ENCODE measurements around the gene OGG1.

DNA sequence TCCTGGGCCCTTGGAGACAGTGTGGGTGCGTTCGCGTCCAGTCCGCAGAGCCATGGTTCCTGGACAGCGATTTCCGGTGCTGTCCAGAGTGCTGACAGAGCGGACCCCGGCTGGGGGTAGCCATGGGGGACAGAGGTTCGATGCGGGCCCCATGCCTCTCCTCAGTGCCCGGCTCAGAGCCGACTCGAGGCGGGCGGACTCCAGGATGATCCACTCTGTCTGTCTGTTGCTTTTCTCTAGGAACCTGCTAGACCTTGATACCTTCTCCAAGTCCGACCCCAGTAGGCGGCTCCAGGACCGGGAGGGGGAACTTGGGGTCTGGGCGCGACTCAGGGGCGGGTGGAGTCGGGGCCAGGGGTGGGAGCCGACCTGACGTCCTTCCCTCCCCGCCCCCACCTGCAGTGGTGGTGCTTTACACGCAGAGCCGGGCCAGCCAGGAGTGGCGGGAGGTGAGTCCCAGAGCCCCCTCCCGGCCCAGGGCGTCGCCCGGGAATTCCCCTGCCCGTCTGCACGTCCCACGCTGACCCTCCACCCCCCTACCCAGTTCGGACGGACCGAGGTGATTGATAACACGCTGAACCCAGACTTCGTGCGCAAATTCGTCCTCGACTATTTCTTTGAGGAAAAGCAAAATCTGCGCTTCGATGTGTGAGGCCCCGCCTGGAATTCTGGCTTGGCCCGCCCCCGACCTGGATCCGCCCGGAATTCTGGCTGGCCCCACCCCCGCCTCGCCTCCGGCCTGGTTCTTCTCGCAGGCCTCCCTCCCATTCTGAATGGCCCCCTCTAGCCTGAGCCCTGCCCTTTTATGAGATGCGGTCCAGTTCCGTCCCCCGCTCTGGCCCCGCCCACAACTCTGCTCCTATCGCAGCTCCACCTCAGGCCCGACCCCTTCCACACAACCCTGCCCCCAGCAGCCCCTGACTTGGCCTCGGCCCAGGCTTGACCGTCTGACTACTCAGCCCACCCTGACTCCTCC lies 45.1 kb upstream of the OGG1 start:
- no peak for TF ChIP-seq CTCF (IDR thresholded peaks at IDR 0.05)
- no peak for TF ChIP-seq POLR2A (IDR thresholded peaks at IDR 0.05)

Measured in right lobe of liver (tissue), 4 donors.